ENCODE measurements around the gene IL20.

Gene IL20

GRCh38 chr1:206854401-206855129 lies 10.9 kb upstream of the IL20 start:
- TF ChIP-seq TEAD4 (IDR thresholded peaks at IDR 0.05) (no peak), NFIC (IDR thresholded peaks at IDR 0.05) (no peak), FOXM1 (IDR thresholded peaks at IDR 0.05; ENCODE audit: borderline replicate concordance, low read depth) (no peak), EP300 (IDR thresholded peaks at IDR 0.05; ENCODE audit: borderline replicate concordance) (no peak), ZBTB7A (IDR thresholded peaks at IDR 0.05; ENCODE audit: low read depth) (no peak), CEBPB (IDR thresholded peaks at IDR 0.05) (no peak), MAX (IDR thresholded peaks at IDR 0.05) (no peak), USF1 (IDR thresholded peaks at IDR 0.05) (no peak), TCF12 (IDR thresholded peaks at IDR 0.05; ENCODE audit: low read depth) (no peak), RAD21 (IDR thresholded peaks at IDR 0.05; ENCODE audit: low read depth) (no peak), TAF1 (IDR thresholded peaks at IDR 0.05; ENCODE audit: low read depth) (no peak), CREB1 (IDR thresholded peaks at IDR 0.05; ENCODE audit: low read depth) (no peak), REST (IDR thresholded peaks at IDR 0.05; ENCODE audit: low read depth) (no peak), EGR1 (IDR thresholded peaks at IDR 0.05) (no peak), YY1 (IDR thresholded peaks at IDR 0.05; ENCODE audit: low read depth) (no peak)

GRCh38 chr1:206855859-206856258 lies 9.6 kb upstream of the IL20 start:
- TF ChIP-seq TAF1 (IDR thresholded peaks at IDR 0.05; ENCODE audit: low read depth): no peak
- no peak for TF ChIP-seq EGR1 (IDR thresholded peaks at IDR 0.05)
- TF ChIP-seq EP300 (IDR thresholded peaks at IDR 0.05; ENCODE audit: borderline replicate concordance): no peak

GRCh38 chr1:206856674-206857464 lies 8.6 kb upstream of the IL20 start:
- no peak for TF ChIP-seq MAX (IDR thresholded peaks at IDR 0.05)
- TF ChIP-seq TEAD4 (IDR thresholded peaks at IDR 0.05): no peak
- no peak for TF ChIP-seq RAD21 (IDR thresholded peaks at IDR 0.05; ENCODE audit: low read depth)
- no peak for TF ChIP-seq ZBTB7A (IDR thresholded peaks at IDR 0.05; ENCODE audit: low read depth)
- TF ChIP-seq EP300 (IDR thresholded peaks at IDR 0.05; ENCODE audit: borderline replicate concordance): no peak
- TF ChIP-seq REST (IDR thresholded peaks at IDR 0.05; ENCODE audit: low read depth): no peak
- no peak for TF ChIP-seq CEBPB (IDR thresholded peaks at IDR 0.05)
- no peak for TF ChIP-seq EGR1 (IDR thresholded peaks at IDR 0.05)
- no peak for TF ChIP-seq NFIC (IDR thresholded peaks at IDR 0.05)
- no peak for TF ChIP-seq TAF1 (IDR thresholded peaks at IDR 0.05; ENCODE audit: low read depth)
- TF ChIP-seq USF1 (IDR thresholded peaks at IDR 0.05): no peak
- no peak for TF ChIP-seq FOXM1 (IDR thresholded peaks at IDR 0.05; ENCODE audit: borderline replicate concordance, low read depth)
- no peak for TF ChIP-seq CREB1 (IDR thresholded peaks at IDR 0.05; ENCODE audit: low read depth)
- no peak for TF ChIP-seq TCF12 (IDR thresholded peaks at IDR 0.05; ENCODE audit: low read depth)
- TF ChIP-seq YY1 (IDR thresholded peaks at IDR 0.05; ENCODE audit: low read depth): no peak

GRCh38 chr1:206859082-206859521 lies 6.3 kb upstream of the IL20 start:
- TF ChIP-seq EGR1 (IDR thresholded peaks at IDR 0.05) (no peak), YY1 (IDR thresholded peaks at IDR 0.05; ENCODE audit: low read depth) (no peak), FOXM1 (IDR thresholded peaks at IDR 0.05; ENCODE audit: borderline replicate concordance, low read depth) (no peak), RAD21 (IDR thresholded peaks at IDR 0.05; ENCODE audit: low read depth) (no peak), MAX (IDR thresholded peaks at IDR 0.05) (no peak)

- no peak for TF ChIP-seq CEBPB (IDR thresholded peaks at IDR 0.05)
- no peak for TF ChIP-seq EP300 (IDR thresholded peaks at IDR 0.05; ENCODE audit: borderline replicate concordance)
- no peak for TF ChIP-seq REST (IDR thresholded peaks at IDR 0.05; ENCODE audit: low read depth)
- TF ChIP-seq FOXM1 (IDR thresholded peaks at IDR 0.05; ENCODE audit: borderline replicate concordance, low read depth): no peak
- no peak for TF ChIP-seq CREB1 (IDR thresholded peaks at IDR 0.05; ENCODE audit: low read depth)
- no peak for TF ChIP-seq USF1 (IDR thresholded peaks at IDR 0.05)
- TF ChIP-seq TAF1 (IDR thresholded peaks at IDR 0.05; ENCODE audit: low read depth): no peak
Observed at GRCh38 chr1:206860165-206860564, 5.3 kb upstream of the IL20 start.
